Measurements from ENCODE around the gene IL3RA.
"Not testable (repeated sequence)": the region's sequence is repeated elsewhere in the genome, so short reads cannot be mapped to it uniquely, and the experiment has no call there.

The IL3RA gene

DNA sequence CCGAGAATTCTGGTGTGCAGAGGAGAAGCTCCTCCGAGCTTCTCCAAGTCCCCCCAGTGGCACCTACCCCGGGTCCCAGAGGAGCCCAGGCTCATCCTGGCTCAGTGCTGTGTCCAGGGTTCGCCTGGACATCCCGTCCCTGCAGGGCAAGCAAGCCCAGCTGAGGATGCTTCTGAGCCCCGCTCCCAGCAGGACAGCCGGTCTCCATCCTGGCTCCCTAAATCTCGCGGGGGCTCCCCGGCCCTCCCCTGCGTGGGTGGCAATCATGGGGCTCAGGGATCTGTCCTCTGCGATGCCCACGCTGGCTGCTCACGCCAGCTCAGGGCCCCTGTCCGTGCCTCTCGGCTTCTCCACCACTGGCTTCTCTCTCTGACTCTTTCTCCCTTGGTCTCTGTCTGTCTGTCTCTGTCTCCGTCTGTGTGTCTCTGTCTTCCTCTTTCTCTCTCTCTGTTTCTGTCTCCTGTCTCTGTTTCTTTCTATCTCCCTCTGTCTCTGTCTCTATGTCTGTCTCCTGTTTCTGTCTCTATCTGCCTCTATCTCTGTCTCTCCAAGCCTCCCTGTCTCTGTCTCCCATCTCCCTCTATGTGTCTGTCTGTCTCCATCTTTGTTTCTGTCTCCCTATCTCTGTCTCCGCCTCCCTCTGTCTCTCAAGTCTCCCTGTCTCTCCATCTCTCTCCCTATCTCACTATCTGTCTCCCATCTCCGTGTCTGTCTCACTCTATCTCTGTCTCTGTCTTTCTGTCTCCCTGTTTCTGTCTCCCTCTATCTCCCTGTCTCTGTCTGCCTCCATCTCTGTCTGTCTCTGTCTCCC lies 83.2 kb downstream of the IL3RA start:
- FAIRE-seq (no peak), DNase-seq (ENCODE audit: extremely low spot score, insufficient read length, low read depth) (no peak)

DNA sequence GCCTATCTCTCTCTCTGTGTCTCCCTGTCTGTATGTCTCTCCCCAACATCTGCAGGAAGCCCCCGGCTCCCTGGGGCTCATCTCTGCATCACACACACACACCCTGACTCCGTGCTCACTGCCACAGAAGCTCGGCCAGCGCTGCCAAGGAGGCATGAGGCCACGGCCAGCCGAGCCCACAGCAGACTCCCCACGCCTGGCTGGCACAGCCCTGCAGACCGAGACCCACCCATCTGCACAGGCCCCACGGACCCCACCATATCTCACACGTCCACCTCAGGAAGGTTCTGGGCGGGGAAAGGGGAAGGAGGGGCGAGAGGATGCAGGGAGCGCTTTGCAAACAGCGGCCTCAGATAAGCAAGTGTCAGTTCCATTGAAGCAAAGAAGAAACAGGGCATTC lies 83.8 kb downstream of the IL3RA start:
- DNase-seq (ENCODE audit: extremely low spot score, insufficient read length, low read depth) (no peak), FAIRE-seq (no peak)

DNA sequence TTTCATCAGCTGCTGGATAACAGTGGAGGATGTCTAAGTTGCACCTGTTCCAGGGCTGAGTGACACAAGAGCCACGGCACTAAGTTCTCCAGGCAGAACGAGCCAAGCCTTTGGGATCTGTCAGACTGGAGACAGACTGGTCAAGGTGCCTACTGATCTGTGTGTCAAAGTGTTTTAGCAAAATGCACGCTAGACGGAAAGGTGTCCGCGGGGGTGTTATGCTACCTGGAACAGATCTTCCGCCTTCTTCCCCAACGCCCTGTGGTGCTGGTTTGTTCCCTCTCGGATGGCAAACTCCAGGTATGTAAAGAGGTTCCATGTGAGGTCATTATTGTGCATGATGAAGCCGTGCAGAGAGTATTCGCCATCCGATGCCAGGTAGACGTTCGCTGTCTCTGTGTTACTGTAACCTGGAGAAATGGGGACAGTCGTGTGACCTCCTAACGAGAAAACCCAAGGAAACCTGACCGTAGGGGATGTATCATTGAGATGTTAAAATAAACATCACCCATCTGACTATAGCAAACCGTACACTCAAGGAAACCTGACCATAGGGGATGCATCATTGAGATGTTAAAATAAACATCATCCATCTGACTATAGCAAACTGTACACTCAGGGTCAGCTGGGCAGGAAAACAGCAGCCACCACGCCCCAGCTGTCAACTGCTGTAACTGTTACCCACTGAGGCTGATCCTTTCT lies 85.0 kb downstream of the IL3RA start:
- no peak for DNase-seq (ENCODE audit: extremely low spot score, insufficient read length, low read depth)
- no peak for FAIRE-seq

DNA sequence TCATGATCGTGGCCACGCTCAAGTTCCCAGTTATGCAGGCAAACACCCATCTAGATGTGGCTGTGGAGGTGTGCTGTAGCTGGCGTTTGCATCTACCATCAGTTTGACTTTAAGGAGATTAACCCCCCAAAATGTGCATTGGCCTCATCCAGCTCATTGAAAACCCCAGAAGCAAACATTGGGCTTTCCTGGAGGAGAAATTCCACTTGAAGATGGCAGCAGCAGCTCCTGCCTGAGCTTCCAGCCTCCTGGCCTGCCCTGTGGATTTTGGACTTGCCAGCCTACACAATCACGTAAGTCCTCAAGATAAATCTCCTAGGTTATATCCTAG lies 85.5 kb downstream of the IL3RA start:
- no peak for FAIRE-seq
- DNase-seq (ENCODE audit: extremely low spot score, insufficient read length, low read depth), result no peak

DNA sequence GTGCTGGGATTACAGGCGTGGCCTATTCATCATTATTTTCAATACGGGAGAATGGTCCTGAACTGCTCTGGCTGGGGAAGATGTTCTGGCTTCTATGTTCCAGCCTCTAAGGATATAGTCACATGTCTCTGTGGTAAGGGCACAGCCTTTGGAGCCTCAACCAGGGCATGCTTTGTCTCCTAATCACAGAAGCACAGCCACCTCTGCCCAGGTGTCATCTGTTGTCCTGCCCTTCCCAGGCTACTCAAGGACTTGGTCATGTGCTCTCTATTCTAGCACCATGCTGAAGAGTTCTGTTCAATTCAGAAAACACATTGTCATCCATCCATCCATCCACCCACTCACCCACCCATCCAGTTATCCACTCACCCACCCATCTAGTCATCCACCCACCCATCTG lies 86.6 kb downstream of the IL3RA start:
- DNase-seq (ENCODE audit: extremely low spot score, insufficient read length, low read depth) (no peak), FAIRE-seq (no peak)

DNA sequence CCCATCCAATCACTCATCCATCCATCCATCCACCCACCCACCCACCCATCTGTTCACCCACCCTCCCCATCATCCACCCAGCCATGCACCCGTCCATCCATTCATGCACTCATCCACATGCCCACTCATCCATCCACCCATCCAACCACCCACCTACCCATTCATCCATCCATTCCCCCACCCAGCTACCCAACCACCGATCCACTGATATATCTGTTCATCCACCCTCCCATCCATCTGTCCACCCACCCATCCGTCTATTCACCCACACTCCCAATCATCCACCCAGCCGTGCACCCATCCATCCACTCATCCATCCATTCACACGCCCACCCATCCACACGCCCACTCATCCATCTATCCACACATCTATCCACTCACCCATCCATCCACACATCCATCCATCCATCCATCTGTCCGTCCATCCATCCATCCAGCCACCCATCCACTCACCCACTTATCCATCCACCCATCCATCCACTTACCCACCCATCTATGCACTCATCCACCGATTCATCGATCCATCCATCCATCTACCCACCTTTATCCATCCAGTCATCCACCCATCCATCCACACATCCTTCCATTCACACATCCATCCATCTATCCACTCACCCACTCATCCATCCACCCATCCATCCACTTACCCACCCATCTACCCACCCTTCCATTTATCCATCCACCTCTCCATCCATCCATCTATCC lies 87.7 kb downstream of the IL3RA start:
- FAIRE-seq, result no peak
- no peak for DNase-seq (ENCODE audit: extremely low spot score, insufficient read length, low read depth)

DNA sequence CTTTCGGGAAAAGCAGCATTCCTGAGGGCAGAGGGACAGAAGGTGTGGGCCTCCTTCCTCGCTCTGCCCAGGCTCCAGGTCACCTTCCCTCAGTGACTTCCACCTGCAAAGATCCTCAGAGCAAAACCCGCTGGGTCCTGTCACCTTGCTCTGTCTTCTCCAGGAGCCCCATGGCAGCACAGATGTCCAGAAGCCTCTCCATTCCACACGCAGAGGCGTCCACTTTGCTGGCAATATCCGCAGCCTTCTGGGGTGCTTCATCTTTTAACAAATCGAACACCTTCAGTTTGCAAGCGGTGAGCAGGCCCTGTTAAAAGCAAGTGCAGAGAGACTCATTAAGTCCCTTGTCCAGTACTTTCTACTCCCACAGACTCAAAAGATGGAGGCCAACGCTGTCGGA lies 88.8 kb downstream of the IL3RA start:
- no peak for FAIRE-seq

DNA sequence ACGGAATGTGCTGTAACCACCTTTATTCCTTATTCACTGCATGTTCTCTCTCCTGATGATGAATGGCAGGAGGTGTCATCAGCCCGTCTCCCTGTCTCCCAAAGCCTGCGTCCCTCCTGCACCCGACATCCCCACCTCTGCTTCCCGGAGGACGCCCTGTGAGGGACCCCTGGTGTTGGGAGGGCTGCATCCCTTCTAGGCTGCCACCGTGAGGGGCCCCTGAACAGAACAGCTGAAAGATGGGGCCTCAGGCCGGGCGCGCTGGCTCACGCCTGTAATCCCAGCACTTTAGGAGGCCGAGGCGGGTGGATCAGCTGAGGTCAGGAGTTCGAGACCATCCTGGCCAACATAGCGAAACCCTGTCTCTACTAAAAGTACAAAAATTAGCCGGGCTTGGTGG lies 89.7 kb downstream of the IL3RA start:
- not testable (repeated sequence) for FAIRE-seq; DNase-seq (ENCODE audit: extremely low spot score, insufficient read length, low read depth)

More for the DNA sequence above, 88.8 kb downstream of the IL3RA start:
- no peak for DNase-seq (ENCODE audit: extremely low spot score, insufficient read length, low read depth)

DNA sequence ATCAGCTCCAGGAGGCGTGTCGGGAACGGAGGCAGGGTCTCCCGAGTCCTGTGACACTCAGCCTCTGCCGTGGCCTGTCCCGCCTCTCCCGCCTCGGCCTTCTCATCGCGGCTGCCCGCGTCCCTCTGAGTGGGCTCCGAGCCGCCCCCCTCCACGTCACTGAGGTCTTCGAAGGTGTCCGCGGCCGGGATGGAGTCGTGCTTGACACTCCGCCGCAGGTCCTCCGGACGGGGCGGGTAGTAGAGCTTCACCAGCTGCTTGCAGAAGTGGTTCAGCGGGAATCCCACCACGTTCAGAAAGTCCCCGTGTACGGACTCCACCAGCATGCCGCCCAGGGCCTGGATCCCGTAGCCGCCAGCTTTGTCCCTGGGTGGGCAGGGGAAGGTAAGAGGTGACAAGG lies 91.2 kb downstream of the IL3RA start:
- FAIRE-seq (no peak), DNase-seq (ENCODE audit: extremely low spot score, insufficient read length, low read depth) (no peak)

DNA sequence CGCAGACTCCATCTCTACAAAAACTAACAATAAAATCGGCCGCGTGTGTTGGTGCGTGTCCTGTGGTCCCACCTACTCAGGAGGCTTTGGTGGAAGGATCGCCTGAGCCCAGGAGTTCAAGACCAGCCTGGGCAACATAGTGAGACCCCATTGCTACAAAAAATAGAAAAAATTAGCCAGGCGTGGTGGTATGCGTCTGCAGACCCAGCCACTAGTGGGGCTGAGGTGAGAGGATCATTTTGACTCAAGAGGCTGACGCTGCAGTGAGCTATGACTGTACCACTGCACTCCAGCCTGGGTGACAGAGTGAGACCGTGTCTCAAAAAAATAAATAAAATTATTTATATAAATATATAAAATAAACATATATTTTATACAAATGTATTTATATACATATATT lies 93.9 kb downstream of the IL3RA start:
- FAIRE-seq (no peak), DNase-seq (ENCODE audit: extremely low spot score, insufficient read length, low read depth) (no peak)
